Smooth muscle cell of the coronary artery (primary cell): ENCODE data around the gene ZNF280A. TPM values are rescaled to one million over a fixed set of nuclear protein-coding genes. Genes with fewer than 3 reads are reported as not detected.

ENCODE experiments used
- total RNA-seq: library from RNA; depleted of rRNA; stranded (reverse); fragments of >200 nt; gene quantifications from 2 replicates; pipeline ENCODE4 v1.2.3, GENCODE V29; 2014; ENCODE audit warnings: low replicate concordance

The ZNF280A gene, protein sequence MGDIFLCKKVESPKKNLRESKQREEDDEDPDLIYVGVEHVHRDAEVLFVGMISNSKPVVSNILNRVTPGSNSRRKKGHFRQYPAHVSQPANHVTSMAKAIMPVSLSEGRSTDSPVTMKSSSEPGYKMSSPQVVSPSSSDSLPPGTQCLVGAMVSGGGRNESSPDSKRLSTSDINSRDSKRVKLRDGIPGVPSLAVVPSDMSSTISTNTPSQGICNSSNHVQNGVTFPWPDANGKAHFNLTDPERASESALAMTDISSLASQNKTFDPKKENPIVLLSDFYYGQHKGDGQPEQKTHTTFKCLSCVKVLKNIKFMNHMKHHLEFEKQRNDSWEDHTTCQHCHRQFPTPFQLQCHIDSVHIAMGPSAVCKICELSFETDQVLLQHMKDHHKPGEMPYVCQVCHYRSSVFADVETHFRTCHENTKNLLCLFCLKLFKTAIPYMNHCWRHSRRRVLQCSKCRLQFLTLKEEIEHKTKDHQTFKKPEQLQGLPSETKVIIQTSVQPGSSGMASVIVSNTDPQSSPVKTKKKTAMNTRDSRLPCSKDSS
- total RNA-seq: 0.23 TPM in 1 of 2 replicates, not detected in the other

GRCh38 chr22:22520020-22520656 lies at the start of gene ZNF280A:
TSS of gene ZNF280A (minus strand) at chr22:22520270. CDS start at chr22:22515630, 4,640 bp downstream.

GRCh38 chr22:22558972-22559603 lies 39.0 kb upstream of the ZNF280A start, which contains the start of gene PRAME:
TSS of gene PRAME (minus strand) at chr22:22559265. CDS start at chr22:22556832, 2,433 bp downstream.

DNA sequence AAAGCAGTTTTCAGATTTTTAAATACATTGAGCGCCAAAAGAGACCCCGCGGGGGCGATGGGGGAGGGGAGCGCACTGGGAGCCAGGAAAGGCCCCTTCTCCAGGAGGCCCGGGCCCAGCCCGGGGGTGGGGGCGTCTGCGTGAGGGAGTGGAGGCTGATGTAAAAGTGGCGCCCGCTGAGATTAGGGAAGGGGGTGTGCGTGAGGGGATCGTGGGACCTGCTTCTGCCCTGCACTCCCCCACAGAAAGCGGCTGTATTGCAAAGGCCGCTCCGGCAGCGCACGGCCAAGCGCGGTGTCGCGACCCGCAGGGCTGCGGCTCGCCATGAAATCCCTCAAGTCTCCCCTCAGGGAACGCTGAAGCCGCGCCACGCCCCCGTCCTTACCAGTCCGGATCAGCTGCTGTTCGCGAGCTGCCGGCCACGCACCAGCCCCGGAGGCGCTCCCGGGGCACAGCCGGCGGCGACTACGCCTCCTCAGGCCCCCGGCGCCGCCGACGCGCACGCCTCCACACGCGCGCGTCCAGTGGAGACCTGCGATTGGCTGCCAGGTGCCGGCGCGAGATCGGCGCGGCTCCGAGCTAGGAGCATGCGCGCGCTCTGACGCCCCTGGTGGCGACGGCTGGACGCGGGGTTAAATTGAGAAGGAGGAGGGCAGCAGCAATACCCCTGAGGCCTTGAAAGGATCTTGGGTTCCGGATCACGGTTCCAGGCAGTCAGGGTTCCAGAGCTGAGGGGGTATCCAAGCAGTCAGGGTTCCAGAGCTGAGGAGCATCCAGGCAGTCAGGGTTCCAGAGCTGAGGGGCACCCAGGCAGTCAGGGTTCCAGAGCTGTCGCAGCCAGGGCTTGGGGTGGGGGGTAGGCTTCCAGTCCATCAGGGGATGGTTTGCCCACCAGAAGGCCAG lies 11.5 kb downstream of the ZNF280A start, which contains the start of gene ZNF280B:
TSS of gene ZNF280B (minus strand) at position 469 of the 903 bp plus-strand sequence. CDS start 19,344 bp downstream, outside the sequence.

Other genes starting within 250 kb of the ZNF280A start
- gene ZNF280B, start 11.5 kb downstream of the ZNF280A start, total RNA-seq: 0.08 and 0.12 TPM in 2 replicates
- gene PRAME, start 39.0 kb upstream of the ZNF280A start, total RNA-seq: 0.47 TPM in 1 of 2 replicates, not detected in the other
- gene GGTLC2, start 124.3 kb upstream of the ZNF280A start, total RNA-seq: not detected in 2 replicates